ENCODE measurements around the gene GLOD4. TPM values are rescaled to one million over a fixed set of nuclear protein-coding genes. Genes with fewer than 3 reads are reported as not detected.

The GLOD4 gene
- polyA plus RNA-seq, 1 experiment = 15.8 TPM

DNA sequence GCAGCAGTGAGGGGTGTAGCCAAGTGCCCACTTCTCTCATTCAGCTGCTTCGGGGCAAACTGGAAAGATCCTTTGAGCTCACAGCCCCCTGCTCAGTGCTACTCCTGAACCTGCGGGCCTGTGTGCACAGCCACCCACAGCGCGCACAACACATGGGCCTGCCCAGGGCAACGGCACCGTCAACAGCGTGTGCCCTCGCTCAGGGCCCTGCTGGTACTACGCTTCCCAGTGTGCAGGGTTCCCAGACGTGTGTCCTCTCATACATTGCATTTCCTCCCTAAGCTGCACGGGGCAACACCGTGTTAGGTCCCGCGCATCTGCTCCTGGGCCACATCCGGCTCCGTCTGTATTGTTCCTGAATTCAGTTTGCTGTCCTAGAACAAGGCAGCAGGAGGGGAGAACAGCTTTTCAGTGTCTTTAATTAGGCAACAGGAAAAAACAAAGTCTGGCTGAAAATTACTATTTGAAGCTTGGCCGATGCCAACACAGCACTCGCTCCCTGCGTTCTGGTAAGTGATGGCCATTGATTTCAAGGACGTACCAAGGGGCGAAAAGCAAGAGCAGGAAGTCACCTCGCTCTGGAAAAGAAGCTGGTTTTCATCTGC is 15.3 kb upstream of the GLOD4 start:
- POLR2A ChIA-PET = no interaction called here
- Histone ChIP-seq H3K4me3 (ENCODE audit: low read depth, low read length) (no peak overlapping the region), H3K27me3 (ENCODE audit: control insufficient read depth, insufficient read depth, low read length) (no peaks in the 10 kb centered on the region), H3K36me3 (ENCODE audit: control insufficient read depth, insufficient read depth, low read length) (peaks cover 23% of the 10 kb centered on the region)
- DNase-seq (ENCODE audit: low read depth) = no peak
- no peak for TF ChIP-seq CTCF (IDR thresholded peaks at IDR 0.05; ENCODE audit: insufficient read depth, low read depth, low read length)
- CTCF ChIA-PET = interaction anchor here (0.7 to 2.6 kb wide), 4 partner anchors 9 to 183 kb away, joined by 3 to 22 read pairs (median 4); partner anchors contain the start of gene NXN

- ChIA-PET POLR2A (no interaction called here), CTCF (interaction anchor here (0.7 to 3.5 kb wide), 5 partner anchors 8 to 185 kb away, joined by 3 to 66 read pairs (median 4); partner anchors contain the start of gene NXN)
- no peaks in the 10 kb centered on the region for H3K27me3 ChIP-seq (ENCODE audit: control insufficient read depth, insufficient read depth, low read length)
- peaks cover 21% of the 10 kb centered on the region for H3K36me3 ChIP-seq (ENCODE audit: control insufficient read depth, insufficient read depth, low read length)
- no peak overlapping the region for H3K4me3 ChIP-seq (ENCODE audit: low read depth, low read length)
- DNase-seq (ENCODE audit: low read depth) = no peak
- no peak for TF ChIP-seq CTCF (IDR thresholded peaks at IDR 0.05; ENCODE audit: insufficient read depth, low read depth, low read length)
These were observed 14.5 kb upstream of the GLOD4 start for GRCh38 chr17:796609-797008.

DNA sequence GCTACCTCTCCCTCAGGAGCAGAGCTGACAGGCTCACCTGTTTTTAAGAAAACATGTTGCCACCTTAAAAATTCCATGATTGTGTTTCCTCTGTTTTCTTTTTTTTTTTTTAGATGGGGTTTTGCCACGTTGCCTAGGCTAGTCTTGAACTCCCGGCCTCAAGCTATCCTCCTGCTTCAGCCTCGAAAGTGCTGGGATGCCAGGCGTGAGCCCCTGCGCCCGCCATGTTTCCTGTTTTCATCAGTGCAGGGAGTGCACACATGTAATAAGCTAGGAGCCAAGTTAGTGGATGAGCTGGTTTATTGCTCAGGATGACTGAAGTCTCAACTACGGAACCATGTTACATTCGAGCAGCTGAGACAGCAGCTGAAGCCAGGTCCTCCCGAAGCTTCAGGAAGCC is 13.6 kb upstream of the GLOD4 start:
- no peaks in the 10 kb centered on the region for H3K27me3 ChIP-seq (ENCODE audit: control insufficient read depth, insufficient read depth, low read length)
- H3K36me3 ChIP-seq (ENCODE audit: control insufficient read depth, insufficient read depth, low read length) = peaks cover 19% of the 10 kb centered on the region
- no peak for DNase-seq (ENCODE audit: low read depth)
- no peak for TF ChIP-seq CTCF (IDR thresholded peaks at IDR 0.05; ENCODE audit: insufficient read depth, low read depth, low read length)
- ChIA-PET POLR2A (interaction anchor here (0.6 kb wide), 1 partner anchor 183 kb away, joined by 8 read pairs; no protein-coding TSS in a partner anchor), CTCF (interaction anchor here (0.6 to 3.5 kb wide), 22 partner anchors 21 to 260 kb away, joined by 3 to 66 read pairs (median 4); partner anchors contain the start of genes NXN and TIMM22)
- no peak overlapping the region for H3K4me3 ChIP-seq (ENCODE audit: low read depth, low read length)

DNA sequence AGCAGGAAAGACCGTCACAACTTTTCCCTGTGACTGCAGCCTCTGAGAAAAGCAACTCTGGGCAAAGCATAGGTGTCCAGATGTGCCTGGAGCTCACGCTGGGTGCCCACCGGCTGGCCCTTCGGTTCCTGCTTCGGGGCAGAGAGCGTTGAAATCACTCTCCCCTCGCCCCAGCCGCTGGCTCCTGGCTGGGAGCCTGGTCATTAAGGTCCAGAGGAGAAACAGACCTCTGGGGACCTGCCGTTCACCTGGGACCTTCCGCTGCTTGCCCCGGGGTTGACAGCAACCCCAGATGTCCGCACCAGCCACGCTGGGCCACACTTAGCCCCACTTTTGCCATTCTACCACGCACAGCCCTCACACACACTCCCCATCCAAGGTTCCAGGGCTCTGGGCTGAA is 13.2 kb upstream of the GLOD4 start:
- no peaks in the 10 kb centered on the region for H3K27me3 ChIP-seq (ENCODE audit: control insufficient read depth, insufficient read depth, low read length)
- DNase-seq (ENCODE audit: low read depth) = no peak
- TF ChIP-seq CTCF (IDR thresholded peaks at IDR 0.05; ENCODE audit: insufficient read depth, low read depth, low read length) = no peak
- peaks cover 15% of the 10 kb centered on the region for H3K36me3 ChIP-seq (ENCODE audit: control insufficient read depth, insufficient read depth, low read length)
- H3K4me3 ChIP-seq (ENCODE audit: low read depth, low read length) = no peak overlapping the region
- ChIA-PET CTCF (interaction anchor here (0.8 to 3.5 kb wide), 22 partner anchors 9 to 261 kb away, joined by 3 to 66 read pairs (median 4); partner anchors contain the start of genes NXN and TIMM22), POLR2A (interaction anchor here (0.6 kb wide), 1 partner anchor 183 kb away, joined by 8 read pairs; no protein-coding TSS in a partner anchor)

DNA sequence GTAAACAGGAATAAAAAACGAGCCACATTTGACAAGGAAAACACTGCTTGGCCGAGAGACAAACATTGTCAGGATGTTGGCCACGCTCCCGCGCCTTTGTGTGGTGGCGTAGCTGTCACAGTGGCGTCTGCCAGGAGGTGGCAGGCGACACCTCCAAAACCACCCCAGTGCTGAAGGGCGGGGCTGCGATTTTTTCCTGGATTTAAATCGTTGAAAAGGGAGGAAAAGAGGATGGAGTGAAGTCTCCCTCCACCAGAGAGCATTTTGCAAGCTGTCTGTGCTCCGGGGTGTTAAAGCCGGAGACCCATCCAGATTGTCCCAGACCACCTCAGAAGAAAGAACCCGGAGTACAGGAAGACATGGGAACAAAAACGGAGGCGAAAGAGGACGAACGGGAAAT is 12.8 kb upstream of the GLOD4 start:
- POLR2A ChIA-PET = no interaction called here
- Histone ChIP-seq H3K4me3 (ENCODE audit: low read depth, low read length) (no peak overlapping the region), H3K36me3 (ENCODE audit: control insufficient read depth, insufficient read depth, low read length) (peaks cover 12% of the 10 kb centered on the region), H3K27me3 (ENCODE audit: control insufficient read depth, insufficient read depth, low read length) (no peaks in the 10 kb centered on the region)
- DNase-seq (ENCODE audit: low read depth) = no peak
- CTCF ChIA-PET = interaction anchor here (0.6 to 3.5 kb wide), 21 partner anchors 9 to 261 kb away, joined by 3 to 66 read pairs (median 4); partner anchors contain the start of genes GLOD4, MRM3, NXN and TIMM22
- peak; percentile 71 for TF ChIP-seq CTCF (IDR thresholded peaks at IDR 0.05; ENCODE audit: insufficient read depth, low read depth, low read length)
